ENCODE results near the gene ALG12. TPM values are rescaled to one million over a fixed set of nuclear protein-coding genes. Genes with fewer than 3 reads are reported as not detected.

ALG12 gene
- total and polyA plus RNA-seq, 4 donors, result 13.3 to 27.4 (median 19.1) TPM

DNA sequence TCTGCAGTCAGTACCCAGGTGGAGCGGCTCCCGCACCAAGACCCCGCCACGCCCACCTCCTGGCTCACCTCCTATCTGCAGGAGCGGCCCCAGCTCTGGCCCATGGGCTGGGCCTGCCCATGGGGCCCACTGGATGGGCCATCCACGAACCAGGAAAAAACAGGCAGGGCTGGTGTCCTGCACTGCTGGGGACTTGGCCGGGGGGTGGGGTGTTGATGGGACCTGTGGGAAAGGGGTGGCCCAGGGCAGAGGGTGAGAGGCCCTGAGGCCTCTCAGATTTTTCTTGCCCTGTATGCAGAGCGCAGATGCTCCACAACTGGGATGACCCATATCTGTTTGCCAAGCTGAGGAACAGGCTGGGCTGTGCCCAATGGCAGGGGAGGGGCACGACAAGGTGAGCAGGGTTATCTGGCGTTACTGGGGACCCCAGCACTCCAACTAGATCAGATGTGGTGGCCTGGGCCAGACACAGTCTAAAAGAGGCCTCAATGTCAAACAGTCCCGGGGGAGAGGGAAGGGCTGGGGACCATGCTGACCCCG lies 39.7 kb upstream of the ALG12 start:
- 83% methylated on average over 11 of the region's 12 CpGs for WGBS (ENCODE audit: insufficient coverage)
- Histone ChIP-seq H3K27me3 (ENCODE audit: control insufficient read depth, insufficient read depth, low read length) (no peaks in the 10 kb centered on the region), H3K4me1 (ENCODE audit: control insufficient read depth, insufficient read depth, low read length) (peaks cover 26% of the 10 kb centered on the region), H3K27ac (ENCODE audit: low read depth, low read length) (no peak overlapping the region), H3K4me3 (ENCODE audit: low read depth, low read length) (no peak overlapping the region), H3K9me3 (ENCODE audit: control insufficient read depth, insufficient read depth, low read length) (no peaks in the 10 kb centered on the region), H3K36me3 (ENCODE audit: control insufficient read depth, insufficient read depth, low read length) (peaks cover 11% of the 10 kb centered on the region)
- DNase-seq (ENCODE audit: low read depth in 4 of 6, low spot score in 6 of 6), result no peak

DNA sequence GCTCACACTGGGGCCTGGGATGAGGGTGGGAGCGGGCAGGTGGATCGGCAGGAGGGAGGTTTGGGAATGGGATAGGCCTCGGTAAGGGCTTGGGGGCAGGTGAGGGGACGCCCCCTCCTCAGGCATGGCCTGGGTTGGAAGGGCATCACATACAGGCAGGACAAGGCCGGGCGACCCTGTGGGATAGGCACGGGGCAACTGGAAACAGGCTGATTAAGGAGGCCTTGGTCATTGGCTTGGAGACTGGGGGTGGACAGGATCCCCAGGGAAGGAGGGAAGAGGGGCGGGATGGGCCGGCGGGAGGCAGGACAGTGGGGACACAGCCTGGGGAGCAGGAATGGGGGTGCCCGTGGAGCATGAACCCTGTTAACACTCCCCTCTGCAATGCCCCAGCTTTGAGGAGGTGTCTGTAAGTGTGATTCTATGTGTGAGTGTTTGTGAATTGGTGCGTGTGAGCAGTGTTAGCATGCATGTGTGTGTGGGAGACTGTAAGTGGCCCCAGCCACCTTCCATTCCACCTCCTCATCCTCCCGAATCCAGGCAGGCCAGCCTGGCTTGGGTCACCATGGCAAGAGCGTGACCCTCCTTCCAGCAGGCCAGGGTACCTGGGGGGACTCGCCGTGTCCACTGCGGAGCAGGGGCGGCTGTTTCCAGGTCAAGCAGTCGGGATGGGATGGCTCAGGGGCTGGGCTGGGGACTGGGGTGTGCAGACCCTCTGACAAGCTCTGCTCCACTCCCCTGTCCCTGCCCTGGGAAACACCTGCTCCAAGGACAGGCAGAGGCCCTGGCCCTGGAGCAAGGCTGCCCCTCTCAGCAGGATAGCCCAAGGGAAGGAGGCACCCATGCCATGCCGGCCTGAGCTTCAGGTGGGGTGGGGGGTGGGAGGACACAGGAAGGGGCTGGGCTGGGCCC lies 38.9 kb upstream of the ALG12 start:
- DNase-seq (ENCODE audit: low read depth in 4 of 6, low spot score in 6 of 6), result no peak
- Histone ChIP-seq H3K27ac (ENCODE audit: low read depth, low read length) (no peak overlapping the region), H3K27me3 (ENCODE audit: control insufficient read depth, insufficient read depth, low read length) (no peaks in the 10 kb centered on the region), H3K4me1 (ENCODE audit: control insufficient read depth, insufficient read depth, low read length) (peaks cover 19% of the 10 kb centered on the region), H3K9me3 (ENCODE audit: control insufficient read depth, insufficient read depth, low read length) (no peaks in the 10 kb centered on the region), H3K36me3 (ENCODE audit: control insufficient read depth, insufficient read depth, low read length) (peaks cover 5% of the 10 kb centered on the region), H3K4me3 (ENCODE audit: low read depth, low read length) (no peak overlapping the region)
- 87% methylated on average over 19 of the region's 20 CpGs for WGBS (ENCODE audit: insufficient coverage)

DNA sequence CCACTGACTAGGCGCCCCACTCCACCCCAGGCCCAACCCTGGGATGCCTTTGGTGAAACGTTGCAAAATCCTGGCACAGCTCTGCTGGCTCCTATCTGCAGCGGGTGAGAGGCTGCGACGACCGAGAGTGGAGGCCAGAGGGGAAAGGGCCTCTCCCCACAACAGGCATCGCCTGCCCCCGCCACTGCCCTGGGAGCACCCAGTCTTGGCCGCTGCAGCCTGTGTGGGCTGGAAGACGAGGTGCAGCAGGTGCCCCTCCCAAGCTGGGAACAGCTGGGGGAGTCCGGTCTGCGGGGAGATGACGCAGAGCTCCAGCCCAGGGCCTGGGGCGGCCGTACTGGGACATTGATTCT lies 38.2 kb upstream of the ALG12 start:
- Histone ChIP-seq H3K9me3 (ENCODE audit: control insufficient read depth, insufficient read depth, low read length) (no peaks in the 10 kb centered on the region), H3K4me1 (ENCODE audit: control insufficient read depth, insufficient read depth, low read length) (peaks cover 16% of the 10 kb centered on the region), H3K27ac (ENCODE audit: low read depth, low read length) (no peak overlapping the region), H3K27me3 (ENCODE audit: control insufficient read depth, insufficient read depth, low read length) (no peaks in the 10 kb centered on the region), H3K4me3 (ENCODE audit: low read depth, low read length) (no peak overlapping the region), H3K36me3 (ENCODE audit: control insufficient read depth, insufficient read depth, low read length) (no peaks in the 10 kb centered on the region)
- no peak for DNase-seq (ENCODE audit: low read depth in 4 of 6, low spot score in 6 of 6)
- 92% methylated on average over 15 of the region's 15 CpGs for WGBS (ENCODE audit: insufficient coverage)

DNA sequence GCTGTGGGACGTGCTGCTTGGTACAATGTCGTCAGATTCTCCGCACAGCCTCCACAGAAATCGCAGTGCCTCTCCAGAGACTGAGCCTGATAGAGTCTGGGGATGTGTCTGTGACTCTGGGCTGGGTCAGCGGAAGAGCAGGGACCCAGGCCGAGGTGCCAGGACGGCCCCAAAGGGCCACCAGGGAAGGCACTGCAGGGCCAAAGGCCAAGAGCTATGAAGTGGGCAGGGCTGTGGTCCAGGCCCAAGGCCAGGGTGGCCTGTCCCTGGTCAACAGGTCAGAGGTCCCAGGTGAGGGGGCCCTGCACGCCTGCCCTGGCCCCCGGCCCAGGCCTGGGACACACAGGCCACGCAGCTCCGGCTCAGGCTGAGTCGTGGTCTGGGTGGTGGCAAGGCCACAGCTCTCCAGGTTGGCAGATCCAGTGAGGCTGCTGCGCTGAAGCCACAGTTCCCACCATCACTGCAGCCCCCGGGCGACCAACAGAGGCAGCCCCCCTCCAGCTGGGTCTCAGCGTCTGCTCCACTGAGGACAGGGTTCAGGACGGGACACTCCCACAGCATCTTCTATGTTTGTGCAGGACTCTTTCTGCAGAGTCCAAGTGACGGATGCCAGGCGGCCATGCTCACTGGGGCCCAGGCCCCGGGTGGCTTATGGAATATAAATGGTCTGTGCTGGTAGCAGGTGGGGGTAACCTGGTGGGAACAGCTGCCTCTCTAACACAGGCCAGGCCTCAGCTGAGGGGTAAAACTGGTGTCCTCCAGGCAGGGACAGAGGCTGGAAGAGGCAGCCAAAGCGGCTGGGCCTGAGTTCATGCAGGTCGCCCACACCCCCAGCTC lies 37.6 kb upstream of the ALG12 start:
- WGBS (ENCODE audit: insufficient coverage), result 90% methylated on average over 22 of the region's 22 CpGs
- Histone ChIP-seq H3K27me3 (ENCODE audit: control insufficient read depth, insufficient read depth, low read length) (no peaks in the 10 kb centered on the region), H3K9me3 (ENCODE audit: control insufficient read depth, insufficient read depth, low read length) (no peaks in the 10 kb centered on the region), H3K36me3 (ENCODE audit: control insufficient read depth, insufficient read depth, low read length) (no peaks in the 10 kb centered on the region), H3K27ac (ENCODE audit: low read depth, low read length) (no peak overlapping the region), H3K4me1 (ENCODE audit: control insufficient read depth, insufficient read depth, low read length) (peaks cover 19% of the 10 kb centered on the region), H3K4me3 (ENCODE audit: low read depth, low read length) (no peak overlapping the region)
- no peak for DNase-seq (ENCODE audit: low read depth in 4 of 6, low spot score in 6 of 6)

DNA sequence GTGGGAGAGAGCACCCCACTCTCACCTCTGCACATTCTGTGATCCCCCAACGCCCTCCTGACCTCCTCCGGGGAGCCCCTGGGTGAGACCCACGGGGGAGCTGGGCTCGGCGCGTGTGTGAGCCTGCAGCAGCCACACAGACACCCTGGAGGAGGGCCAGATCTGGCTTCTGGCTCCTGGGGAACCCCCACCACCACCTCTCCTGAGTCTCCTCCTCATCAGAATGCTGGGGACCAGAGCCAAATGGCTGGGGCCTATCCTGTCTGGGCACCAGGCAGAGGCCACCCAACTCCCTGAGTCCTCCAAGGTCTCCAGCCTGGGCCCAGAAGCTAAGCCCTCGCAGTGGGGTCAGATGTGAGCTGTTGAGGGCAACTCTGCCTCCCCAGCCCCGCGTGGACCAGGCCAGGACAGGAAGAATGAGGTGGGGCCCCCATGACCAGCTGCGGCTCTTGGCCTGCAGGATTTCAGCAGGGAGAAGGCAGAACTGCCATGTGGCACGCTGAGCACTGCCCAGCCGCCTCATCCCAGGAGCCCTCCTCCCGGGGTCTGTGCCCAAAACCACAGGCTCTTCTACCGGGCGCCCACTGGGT lies 36.8 kb upstream of the ALG12 start:
- H3K4me1 ChIP-seq (ENCODE audit: control insufficient read depth, insufficient read depth, low read length), result peaks cover 19% of the 10 kb centered on the region
- DNase-seq (ENCODE audit: low read depth in 4 of 6, low spot score in 6 of 6), result no peak
- WGBS (ENCODE audit: insufficient coverage), result 84% methylated on average over 14 of the region's 15 CpGs
- H3K36me3 ChIP-seq (ENCODE audit: control insufficient read depth, insufficient read depth, low read length), result no peaks in the 10 kb centered on the region
- no peaks in the 10 kb centered on the region for H3K9me3 ChIP-seq (ENCODE audit: control insufficient read depth, insufficient read depth, low read length)
- H3K27me3 ChIP-seq (ENCODE audit: control insufficient read depth, insufficient read depth, low read length), result no peaks in the 10 kb centered on the region
- H3K4me3 ChIP-seq (ENCODE audit: low read depth, low read length), result no peak overlapping the region
- no peak overlapping the region for H3K27ac ChIP-seq (ENCODE audit: low read depth, low read length)

DNA sequence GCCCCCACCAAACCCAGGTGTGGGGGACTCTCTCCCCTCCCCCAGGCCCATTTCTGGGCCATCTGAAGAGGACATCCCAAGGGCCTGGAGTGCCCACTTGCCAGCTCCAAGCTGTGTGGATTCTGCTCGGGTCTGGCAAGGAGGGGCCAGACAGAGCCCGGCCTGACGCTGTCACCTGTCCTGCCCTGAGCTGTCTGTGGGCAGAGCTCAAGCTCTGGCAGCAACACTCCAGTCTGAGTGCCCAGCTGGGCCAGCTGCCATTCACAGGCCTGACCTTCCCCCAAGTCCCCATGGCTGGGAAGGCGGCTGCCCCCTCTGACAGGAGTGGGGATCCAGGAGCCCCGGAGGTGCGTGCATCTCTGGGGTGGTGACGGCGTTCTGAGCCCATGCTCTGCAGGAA lies 36.1 kb upstream of the ALG12 start:
- peaks cover 17% of the 10 kb centered on the region for H3K4me1 ChIP-seq (ENCODE audit: control insufficient read depth, insufficient read depth, low read length)
- H3K4me3 ChIP-seq (ENCODE audit: low read depth, low read length), result no peak overlapping the region
- H3K36me3 ChIP-seq (ENCODE audit: control insufficient read depth, insufficient read depth, low read length), result no peaks in the 10 kb centered on the region
- no peak for DNase-seq (ENCODE audit: low read depth in 4 of 6, low spot score in 6 of 6)
- 79% methylated on average over 8 of the region's 8 CpGs for WGBS (ENCODE audit: insufficient coverage)
- H3K27ac ChIP-seq (ENCODE audit: low read depth, low read length), result no peak overlapping the region
- no peaks in the 10 kb centered on the region for H3K9me3 ChIP-seq (ENCODE audit: control insufficient read depth, insufficient read depth, low read length)
- no peaks in the 10 kb centered on the region for H3K27me3 ChIP-seq (ENCODE audit: control insufficient read depth, insufficient read depth, low read length)

DNA sequence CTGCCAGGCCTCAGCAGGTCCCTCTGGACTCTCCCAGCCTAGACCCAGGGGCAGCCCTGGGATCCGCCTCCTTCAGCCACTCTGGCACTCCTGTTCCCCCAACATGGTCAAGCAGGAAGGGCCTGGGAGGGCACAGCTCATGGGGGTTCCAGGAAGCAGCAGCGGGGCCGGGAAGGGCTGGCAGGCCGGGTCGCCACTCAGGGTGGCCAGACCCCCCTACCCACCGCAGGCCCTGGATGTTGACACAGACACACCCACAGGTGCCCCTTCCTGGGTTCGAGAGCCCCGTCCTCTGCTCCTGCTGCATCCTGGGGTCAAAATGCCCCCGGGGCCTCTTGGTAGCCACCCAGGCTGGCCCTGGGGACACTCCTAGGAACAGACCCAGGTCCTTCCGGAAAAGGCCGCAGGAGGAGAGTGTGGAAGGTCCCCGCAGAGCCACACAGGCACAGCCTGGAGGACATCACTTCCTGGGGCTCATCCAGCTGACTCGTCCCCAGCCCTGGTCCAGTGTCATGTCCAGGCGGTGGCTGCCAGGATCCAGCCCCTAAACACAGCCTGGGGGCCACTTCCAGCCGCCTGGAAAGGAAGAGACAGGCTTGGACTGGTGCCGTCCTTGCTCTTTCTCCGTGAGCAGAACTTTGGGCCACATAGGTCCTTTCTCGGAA lies 35.6 kb upstream of the ALG12 start:
- no peak for DNase-seq (ENCODE audit: low read depth in 4 of 6, low spot score in 6 of 6)
- no peak overlapping the region for H3K4me3 ChIP-seq (ENCODE audit: low read depth, low read length)
- WGBS (ENCODE audit: insufficient coverage), result 89% methylated on average over 17 of the region's 18 CpGs
- peaks cover 17% of the 10 kb centered on the region for H3K4me1 ChIP-seq (ENCODE audit: control insufficient read depth, insufficient read depth, low read length)
- no peak overlapping the region for H3K27ac ChIP-seq (ENCODE audit: low read depth, low read length)
- H3K27me3 ChIP-seq (ENCODE audit: control insufficient read depth, insufficient read depth, low read length), result no peaks in the 10 kb centered on the region
- no peaks in the 10 kb centered on the region for H3K9me3 ChIP-seq (ENCODE audit: control insufficient read depth, insufficient read depth, low read length)
- no peaks in the 10 kb centered on the region for H3K36me3 ChIP-seq (ENCODE audit: control insufficient read depth, insufficient read depth, low read length)

DNA sequence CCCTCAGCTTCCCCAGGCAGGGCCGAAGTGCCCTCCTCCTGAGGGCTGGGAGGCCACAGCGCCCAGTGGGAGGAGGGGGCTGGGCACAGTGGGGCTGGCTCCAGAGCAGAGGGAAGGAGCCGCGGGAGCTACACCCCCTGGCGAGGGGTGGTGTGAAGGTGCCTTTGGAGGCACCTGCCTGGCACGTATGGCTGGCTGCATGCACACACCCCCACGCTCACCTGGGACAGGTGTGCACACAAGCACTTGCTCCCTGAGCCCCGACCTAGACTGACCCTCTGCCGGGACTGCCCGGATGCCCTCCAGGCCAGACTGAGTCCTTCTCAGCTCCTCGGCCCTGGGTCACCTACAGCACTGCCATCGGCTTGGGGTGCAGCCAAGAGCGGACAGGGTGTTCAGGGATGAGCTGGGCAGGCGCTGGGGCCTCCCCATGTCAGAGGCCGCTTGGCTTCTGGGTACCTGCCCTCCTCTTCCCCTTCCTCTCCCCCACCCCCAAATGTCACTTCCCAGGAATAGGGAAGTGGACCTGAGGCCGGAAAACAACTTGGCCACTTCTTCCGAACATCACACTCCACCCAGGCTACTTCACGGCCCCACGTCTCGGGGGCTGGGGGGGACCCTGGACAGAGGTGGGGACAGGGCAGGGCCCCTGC lies 34.9 kb upstream of the ALG12 start:
- 88% methylated on average over 18 of the region's 20 CpGs for WGBS (ENCODE audit: insufficient coverage)
- peaks cover 15% of the 10 kb centered on the region for H3K4me1 ChIP-seq (ENCODE audit: control insufficient read depth, insufficient read depth, low read length)
- H3K9me3 ChIP-seq (ENCODE audit: control insufficient read depth, insufficient read depth, low read length), result no peaks in the 10 kb centered on the region
- H3K27ac ChIP-seq (ENCODE audit: low read depth, low read length), result no peak overlapping the region
- no peaks in the 10 kb centered on the region for H3K36me3 ChIP-seq (ENCODE audit: control insufficient read depth, insufficient read depth, low read length)
- DNase-seq (ENCODE audit: low read depth in 4 of 6, low spot score in 6 of 6), result no peak
- H3K4me3 ChIP-seq (ENCODE audit: low read depth, low read length), result no peak overlapping the region
- H3K27me3 ChIP-seq (ENCODE audit: control insufficient read depth, insufficient read depth, low read length), result no peaks in the 10 kb centered on the region
